GM19468 (cell line): Measurements from ENCODE around the gene ZHX3.

Experiments
- ATAC-seq: cut with Tn5 transposase; IDR thresholded peaks from one replicate; pipeline ENCODE4 v1.9.1; 2021; ENCODE audit warnings: mild to moderate bottlenecking, moderate library complexity, moderate number of reproducible peaks; ENCODE audit not compliant: unreplicated experiment; ENCODE audit errors: extremely low read depth

ZHX3 gene

GRCh38 chr20:41355192-41355591 is 37.7 kb upstream of the ZHX3 start:
- no peak for ATAC-seq

GRCh38 chr20:41353530-41353929 is 36.0 kb upstream of the ZHX3 start:
- ATAC-seq: no peak

- ATAC-seq: no peak
Observed at GRCh38 chr20:41352666-41353065, 35.1 kb upstream of the ZHX3 start.

DNA sequence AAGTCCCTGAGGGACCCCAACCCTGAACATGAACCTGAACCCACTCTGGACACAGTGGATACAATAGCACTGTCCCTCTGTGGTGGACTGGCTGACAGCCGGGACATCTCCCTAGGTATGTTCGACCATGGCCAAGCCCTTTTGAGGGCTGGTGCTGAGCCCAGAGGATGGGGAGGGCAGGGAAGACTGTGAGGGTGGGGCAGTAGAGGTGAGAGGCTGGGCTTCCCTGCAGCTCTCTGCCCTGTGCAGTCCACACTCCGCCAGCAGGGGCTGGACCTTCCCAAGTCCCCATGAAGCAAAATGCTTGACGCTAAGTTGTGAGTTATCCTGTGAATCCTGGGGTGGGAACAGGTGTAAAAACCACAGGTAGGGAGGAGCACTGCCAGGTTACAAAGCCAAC is 34.6 kb upstream of the ZHX3 start:
- no peak for ATAC-seq

GRCh38 chr20:41350408-41350962 is 33.0 kb upstream of the ZHX3 start:
- ATAC-seq: no peak

GRCh38 chr20:41349943-41350342 is 32.4 kb upstream of the ZHX3 start:
- ATAC-seq: no peak

DNA sequence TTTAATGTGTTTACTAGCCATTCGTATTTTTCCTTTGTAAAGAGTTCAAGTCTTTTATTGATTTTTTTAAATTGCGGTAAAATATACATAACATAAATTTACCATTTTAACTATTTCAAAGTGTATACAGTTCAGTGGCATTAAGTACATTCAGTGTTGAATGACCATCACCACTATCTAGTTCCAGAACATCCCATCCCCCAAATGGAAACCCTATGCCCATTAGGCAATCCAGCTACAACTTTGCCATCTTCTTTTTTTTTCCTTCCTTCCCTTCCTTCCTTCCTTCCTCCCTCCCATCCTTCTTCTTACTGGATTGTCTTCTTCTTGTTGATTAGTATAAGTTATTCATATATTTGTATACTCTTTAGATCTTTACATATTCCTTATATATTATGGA is 31.7 kb upstream of the ZHX3 start:
- ATAC-seq: no peak

- no peak for ATAC-seq
Observed at GRCh38 chr20:41348430-41349172, 31.1 kb upstream of the ZHX3 start.

DNA sequence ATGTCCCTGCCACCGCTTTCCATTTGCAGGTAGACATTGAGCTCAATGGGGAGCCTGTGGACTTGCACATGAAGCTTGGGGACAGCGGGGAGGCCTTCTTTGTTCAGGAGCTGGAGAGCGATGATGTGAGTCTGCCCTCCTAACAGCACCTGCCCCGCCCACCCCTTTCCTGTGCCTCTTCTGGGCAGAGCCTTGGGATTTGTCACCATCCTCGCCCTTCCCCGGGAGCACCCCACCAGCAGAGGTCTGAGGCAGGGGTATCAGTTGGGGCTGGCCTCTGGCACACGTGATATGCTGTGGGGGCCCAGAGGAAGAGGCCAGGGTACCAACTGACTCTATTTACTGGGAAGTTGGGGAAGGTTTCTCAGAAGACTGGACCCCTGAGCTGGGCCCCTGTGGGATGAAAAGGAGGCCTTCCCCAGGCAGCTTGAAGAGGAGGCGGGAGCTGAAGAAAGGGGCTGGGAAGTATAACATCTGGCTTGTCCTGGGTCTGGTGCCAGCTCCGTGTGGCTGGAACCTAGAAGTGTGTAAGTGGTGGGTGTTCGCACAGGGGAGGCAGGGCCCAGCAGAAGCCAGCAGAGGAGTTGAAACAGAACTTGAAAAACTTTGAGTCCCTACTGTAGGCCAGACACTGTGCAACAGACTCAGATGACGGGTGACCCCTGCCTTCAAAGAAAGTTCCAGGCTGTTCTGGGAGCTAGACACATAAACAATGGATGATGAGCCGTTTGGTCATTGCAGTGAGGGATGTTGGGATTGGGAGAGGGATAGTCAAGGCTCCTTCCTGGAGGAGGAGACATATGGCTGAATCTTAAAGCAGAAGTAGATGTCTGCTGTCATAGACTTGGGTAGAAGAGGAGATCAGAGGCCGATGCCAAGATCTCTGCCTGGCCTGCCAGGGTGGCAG is 30.2 kb upstream of the ZHX3 start:
- no peak for ATAC-seq

GRCh38 chr20:41345729-41346067 is 28.2 kb upstream of the ZHX3 start:
- no peak for ATAC-seq

GRCh38 chr20:41344938-41345728 is 27.6 kb upstream of the ZHX3 start:
- ATAC-seq: no peak

GRCh38 chr20:41344477-41344876 is 26.9 kb upstream of the ZHX3 start:
- ATAC-seq: no peak

DNA sequence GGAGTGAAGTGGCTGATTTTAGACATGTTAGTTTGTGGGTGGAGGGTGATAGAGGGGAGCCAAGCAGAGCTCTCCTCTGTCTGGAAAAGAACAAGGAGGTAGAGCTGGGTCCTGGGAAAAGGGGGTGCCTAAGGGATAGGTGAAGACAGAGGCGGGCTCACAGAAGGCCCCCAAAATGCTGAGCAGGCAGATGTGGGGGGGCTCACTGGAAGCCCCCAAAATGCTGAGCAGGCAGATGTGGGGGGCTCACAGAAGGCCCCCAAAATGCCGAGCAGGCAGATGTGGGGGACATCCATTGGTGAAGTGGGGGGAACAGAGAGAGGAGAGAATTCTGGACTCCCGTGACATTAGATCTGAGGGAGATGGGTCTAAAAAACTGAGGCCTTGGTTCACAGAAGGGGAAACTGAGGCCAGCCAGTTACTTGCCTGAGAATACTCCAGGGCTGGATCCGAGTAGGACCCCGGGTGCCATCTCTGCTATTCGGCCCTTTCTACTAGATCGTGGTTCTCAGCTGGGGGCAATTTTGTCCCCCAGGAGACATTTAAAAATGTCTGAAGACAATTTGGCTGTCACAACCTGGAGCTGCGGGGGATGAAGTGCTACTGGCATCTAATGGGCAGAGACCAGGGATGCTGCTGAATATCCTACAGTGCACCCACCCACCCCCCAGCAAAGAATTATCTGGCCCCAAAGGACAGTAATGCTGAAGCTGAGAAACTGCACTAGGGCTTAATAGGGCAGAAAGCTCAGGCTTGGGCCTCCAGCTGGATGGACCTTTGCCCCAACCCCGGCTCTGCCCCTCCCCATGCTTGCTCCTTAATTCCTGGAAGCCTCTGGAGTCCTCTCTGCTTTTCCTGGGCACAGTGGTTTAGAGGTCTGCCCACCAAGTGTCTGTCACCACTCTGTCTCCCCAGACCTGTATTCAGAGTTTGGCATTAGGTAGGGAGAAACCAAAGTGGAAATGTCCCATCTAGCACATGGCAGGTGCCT is 25.2 kb upstream of the ZHX3 start:
- no peak for ATAC-seq

DNA sequence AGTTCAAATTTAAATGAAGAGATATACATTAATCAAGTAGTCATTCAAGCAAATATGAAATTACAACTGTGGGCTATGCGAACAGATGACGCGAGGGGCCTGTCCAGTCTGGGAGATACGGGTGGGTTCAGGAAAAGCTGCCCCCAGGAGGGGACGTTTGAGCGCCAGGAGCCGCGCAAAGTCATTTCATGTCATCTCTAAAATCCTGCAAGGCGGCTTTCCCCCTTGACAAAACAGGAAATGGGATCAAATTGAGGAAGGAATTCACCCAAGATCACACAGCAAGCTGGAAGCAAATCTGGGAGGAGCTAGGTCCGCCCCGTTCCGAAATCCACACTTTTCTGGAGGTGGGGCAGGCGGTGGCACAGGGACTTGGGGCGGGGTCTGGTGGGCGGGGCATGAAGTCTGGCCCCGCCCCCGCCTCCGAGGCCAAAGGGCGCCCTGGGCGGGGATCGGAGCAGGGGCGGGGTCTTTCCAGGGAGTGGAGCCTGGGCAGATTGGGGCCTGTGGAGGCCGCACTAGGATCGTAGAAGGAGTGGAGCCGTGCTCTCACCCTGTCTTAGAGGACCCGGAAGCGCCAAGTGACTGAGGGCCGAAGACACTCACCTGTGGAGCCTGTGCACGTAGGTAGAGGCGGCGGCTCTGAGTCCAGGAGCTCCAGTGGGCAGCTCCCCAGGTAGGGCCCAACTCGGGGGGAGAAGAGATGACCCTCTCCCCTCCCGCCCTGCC is 23.0 kb upstream of the ZHX3 start, which contains the start of gene LPIN3:
TSS of gene LPIN3 (plus strand) at position 495 of the 729 bp plus-strand sequence. CDS start 4,983 bp downstream, outside the sequence.
- no peak for ATAC-seq

- ATAC-seq: no peak
Observed at GRCh38 chr20:41339957-41340326, 22.4 kb upstream of the ZHX3 start.

- no peak for ATAC-seq
Observed at GRCh38 chr20:41336711-41337492, 19.4 kb upstream of the ZHX3 start.

DNA sequence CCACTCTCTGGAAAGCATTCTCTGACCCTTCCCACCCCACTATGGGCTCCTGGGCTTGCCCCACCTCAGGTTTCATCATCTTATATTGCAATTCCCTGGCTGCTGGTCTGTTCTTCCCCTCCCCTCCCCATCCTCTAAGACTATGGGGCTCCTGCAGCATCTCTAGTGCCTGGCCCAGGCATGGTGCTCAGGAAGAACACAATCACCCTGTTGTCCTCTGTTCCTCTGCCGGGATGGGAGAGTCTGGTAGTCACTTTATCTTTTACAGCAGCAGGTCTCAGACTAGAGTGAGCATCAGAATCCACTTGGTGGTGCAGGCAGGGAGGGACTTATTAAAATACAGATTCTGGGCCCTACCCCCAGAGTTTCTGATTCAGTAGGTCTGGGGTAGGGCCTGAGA is 18.1 kb upstream of the ZHX3 start:
- no peak for ATAC-seq
